H1 (cell line): ENCODE data around the gene GJB4. TPM values are rescaled to one million over a fixed set of nuclear protein-coding genes. Genes with fewer than 3 reads are reported as not detected.

Source experiments
- CTCF ChIA-PET: fragments of 300-600 bp; sonication (Branson Sonifier 250); formaldehyde crosslinking; loops from one replicate; lab custom pipeline; 2021; ENCODE audit not compliant: partially characterized antibody; lab: Charles Lee
- POLR2A ChIA-PET: fragments of 300-600 bp; sonication (Branson Sonifier 250); formaldehyde crosslinking; loops from one replicate; lab custom pipeline; 2021; ENCODE audit warnings: inconsistent platforms; ENCODE audit not compliant: partially characterized antibody; lab: Charles Lee
- DNase-seq, 2 experiments: peaks; one replicate each; pipeline versions ENCODE4 v3.0.0 to v3.0.0-alpha.2; 2010 to 2022; ENCODE audit warnings: low spot score in 2 of 2, low read depth in 1 of 2, mixed read lengths in 1 of 2
- FAIRE-seq: peaks from 2 replicates; lab custom pipeline; 2011; peaks lifted over from hg19 to GRCh38; lab: Jason Lieb, UNC
- H2AFZ ChIP-seq: 2 replicates; pipeline ENCODE4 v1.8.1; 2012; ENCODE audit warnings: low read length, inconsistent platforms
- H2AK5ac ChIP-seq: 2 replicates; pipeline ENCODE4 v1.6.1; 2013; ENCODE audit warnings: low read depth, low read length
- H2BK120ac ChIP-seq: replicated peaks from 2 replicates; pipeline ENCODE3; 2013; ENCODE audit warnings: low read depth, low read length, inconsistent platforms
- H2BK12ac ChIP-seq: 2 replicates; pipeline ENCODE4 v1.6.1; 2013; ENCODE audit warnings: low read depth, low read length
- H2BK15ac ChIP-seq: 2 replicates; pipeline ENCODE4 v1.6.1; 2013; ENCODE audit warnings: low read length
- H2BK20ac ChIP-seq: 2 replicates; pipeline ENCODE4 v1.6.1; 2013; ENCODE audit warnings: low read length
- H2BK5ac ChIP-seq: 2 replicates; pipeline ENCODE4 v1.6.1; 2013; ENCODE audit warnings: low read depth, low read length
- H3K14ac ChIP-seq: 2 replicates; pipeline ENCODE4 v1.6.1; 2013; ENCODE audit warnings: inconsistent platforms; ENCODE audit not compliant: insufficient read length
- H3K18ac ChIP-seq: 2 replicates; pipeline ENCODE4 v1.6.1; 2013; ENCODE audit warnings: low read length; ENCODE audit errors: extremely low read depth
- H3K23ac ChIP-seq: 2 replicates; pipeline ENCODE4 v1.6.1; 2013; ENCODE audit warnings: inconsistent platforms; ENCODE audit not compliant: insufficient read length
- H3K23me2 ChIP-seq: 2 replicates; pipeline ENCODE4 v1.6.1; 2013; ENCODE audit warnings: low read depth, low read length
- H3K27ac ChIP-seq: 2 replicates; pipeline ENCODE4 v1.6.1; 2011; ENCODE audit warnings: low read depth, low read length, inconsistent platforms
- H3K27me3 ChIP-seq, 4 experiments: replicated peaks in 1 of 4; 1 replicate in 1 of 4; 2 replicates in 3 of 4; pipeline versions ENCODE4 v1.6.1 to v1.8.1; 2011 to 2013; ENCODE audit warnings: low read length in 3 of 4, mild to moderate bottlenecking in 3 of 4, inconsistent platforms in 2 of 4, mixed read lengths in 2 of 4, moderate library complexity in 1 of 4; ENCODE audit not compliant: control insufficient read depth in 3 of 4, insufficient read depth in 3 of 4; ENCODE audit errors: extremely low read depth in 1 of 4
- H3K36me3 ChIP-seq, 4 experiments: 2 replicates each; pipeline versions ENCODE4 v1.6.1 to v1.8.1; 2011 to 2013; ENCODE audit warnings: mild to moderate bottlenecking in 4 of 4, low read length in 3 of 4, moderate library complexity in 2 of 4, control low read depth in 1 of 4, inconsistent platforms in 1 of 4; ENCODE audit not compliant: insufficient read depth in 4 of 4, control insufficient read depth in 2 of 4
- H3K4ac ChIP-seq: replicated peaks from 2 replicates; pipeline ENCODE3; 2013; ENCODE audit warnings: low read length, low read depth, mixed read lengths, inconsistent platforms; ENCODE audit not compliant: insufficient read length
- H3K4me1 ChIP-seq, 4 experiments: replicated peaks in 1 of 4; 1 replicate in 1 of 4; 2 replicates in 3 of 4; pipeline versions ENCODE4 v1.6.1 to v1.8.1; 2011 to 2013; ENCODE audit warnings: low read length in 3 of 4, inconsistent platforms in 2 of 4, mixed read lengths in 1 of 4; ENCODE audit not compliant: insufficient read depth in 4 of 4, control insufficient read depth in 3 of 4
- H3K4me2 ChIP-seq, 2 experiments: 2 replicates each; pipeline versions ENCODE4 v1.6.1 to v1.8.1; 2011 to 2013; ENCODE audit warnings: low read depth in 2 of 2, low read length in 2 of 2, control low read depth in 1 of 2, inconsistent platforms in 1 of 2, mild to moderate bottlenecking in 1 of 2; ENCODE audit not compliant: insufficient read depth in 1 of 2
- H3K4me3 ChIP-seq, 4 experiments: fragments of 200-600, 300-600 bp in 1 of 4; sonication (generic), shearing (Covaris generic), sonication (Bioruptor Twin) in 1 of 4; 2 replicates each; pipeline versions ENCODE4 v1.5.1 to v1.8.1; 2011 to 2016; ENCODE audit warnings: low read length in 4 of 4, low read depth in 3 of 4, control low read depth in 2 of 4, inconsistent platforms in 2 of 4, mild to moderate bottlenecking in 2 of 4, mixed read lengths in 1 of 4, moderate library complexity in 1 of 4; ENCODE audit not compliant: insufficient read depth in 2 of 4; ENCODE audit errors: extremely low read depth in 1 of 4
- H3K56ac ChIP-seq: replicated peaks from 2 replicates; pipeline ENCODE3; 2013; ENCODE audit warnings: low read depth, mild to moderate bottlenecking, mixed read lengths, low read length, inconsistent platforms; ENCODE audit not compliant: insufficient read length
- H3K79me1 ChIP-seq: 2 replicates; pipeline ENCODE4 v1.6.1; 2013; ENCODE audit warnings: low read depth, low read length, control low read depth
- H3K79me2 ChIP-seq, 2 experiments: 2 replicates each; pipeline versions ENCODE4 v1.6.1 to v1.8.1; 2012 to 2013; ENCODE audit warnings: low read length in 2 of 2, mild to moderate bottlenecking in 2 of 2, inconsistent platforms in 1 of 2; ENCODE audit not compliant: insufficient read depth in 2 of 2, control insufficient read depth in 1 of 2
- H3K9ac ChIP-seq, 4 experiments: replicated peaks in 1 of 4; 1 replicate in 1 of 4; 2 replicates in 3 of 4; pipeline versions ENCODE4 v1.6.1 to v1.8.1; 2011 to 2013; ENCODE audit warnings: low read depth in 3 of 4, low read length in 3 of 4, control low read depth in 2 of 4, mild to moderate bottlenecking in 2 of 4, moderate library complexity in 2 of 4, inconsistent platforms in 1 of 4; ENCODE audit errors: extremely low read depth in 1 of 4
- H3K9me3 ChIP-seq, 2 experiments: 2 replicates each; pipeline versions ENCODE4 v1.6.1 to v1.8.1; 2012 to 2013; ENCODE audit warnings: mild to moderate bottlenecking in 2 of 2, moderate library complexity in 2 of 2, control low read depth in 1 of 2, inconsistent platforms in 1 of 2, low read depth in 1 of 2, low read length in 1 of 2, mixed read lengths in 1 of 2; ENCODE audit not compliant: insufficient read depth in 2 of 2
- H4K20me1 ChIP-seq, 2 experiments: replicated peaks in 1 of 2; 2 replicates each; pipeline versions ENCODE3 to v1.8.1; 2011 to 2013; ENCODE audit warnings: inconsistent platforms in 2 of 2, low read length in 2 of 2, mild to moderate bottlenecking in 1 of 2; ENCODE audit not compliant: insufficient read depth in 2 of 2, control insufficient read depth in 1 of 2
- H4K5ac ChIP-seq: 2 replicates; pipeline ENCODE4 v1.6.1; 2013; ENCODE audit warnings: low read length, low read depth, mixed read lengths, inconsistent platforms; ENCODE audit not compliant: insufficient read length
- H4K8ac ChIP-seq: 2 replicates; pipeline ENCODE4 v1.8.0; 2013; ENCODE audit warnings: mild to moderate bottlenecking, moderate library complexity, low read length, inconsistent platforms; ENCODE audit not compliant: insufficient read depth; ENCODE audit errors: extremely low read depth
- H4K91ac ChIP-seq: replicated peaks from 2 replicates; pipeline ENCODE3; 2013; ENCODE audit warnings: low read length, mixed read lengths, inconsistent platforms; ENCODE audit not compliant: insufficient read length
- BACH1 ChIP-seq: IDR thresholded peaks from 2 replicates; pipeline ENCODE4 v1.6.1; 2012; ENCODE audit warnings: low read length, improper control_type of control experiment
- BCL11A ChIP-seq, 2 experiments: IDR thresholded peaks; one replicate each; pipeline ENCODE4 v1.6.1; 2011; ENCODE audit warnings: low read depth in 2 of 2, low read length in 2 of 2, mild to moderate bottlenecking in 2 of 2
- HDAC6 ChIP-seq: IDR thresholded peaks from one replicate; pipeline ENCODE4 v1.7.1; 2012; ENCODE audit warnings: low read depth, mild to moderate bottlenecking, inconsistent platforms, low read length, moderate library complexity
- JUN ChIP-seq: IDR thresholded peaks from 2 replicates; pipeline ENCODE4 v1.6.1; 2011; ENCODE audit warnings: low read depth, mild to moderate bottlenecking, improper control_type of control experiment, low read length
- RFX5 ChIP-seq: IDR thresholded peaks from 2 replicates; pipeline ENCODE4 v1.6.1; 2011; ENCODE audit warnings: low read depth, low read length, improper control_type of control experiment, borderline replicate concordance
- SAP30 ChIP-seq: fragments of 300-600 bp; sonication (generic); IDR thresholded peaks from 2 replicates; pipeline ENCODE4 v1.7.1; 2012; ENCODE audit warnings: low read length, moderate library complexity, mild to moderate bottlenecking, inconsistent platforms; ENCODE audit not compliant: insufficient read depth, insufficient replicate concordance
- SP1 ChIP-seq: IDR thresholded peaks from 2 replicates; pipeline ENCODE4 v1.6.1; 2011; ENCODE audit warnings: low read depth, low read length
- SUZ12 ChIP-seq: fragments of 200-600 bp; sonication (generic); IDR thresholded peaks from 2 replicates; pipeline ENCODE4 v1.6.1; 2012; ENCODE audit warnings: mild to moderate bottlenecking, inconsistent platforms, low read length, moderate library complexity, mixed read lengths
- WGBS, 2 experiments: shearing (Covaris generic) in 1 of 2; methylation state at CpG; one replicate each; pipeline versions ENCODE4 v1.1.6 to v1.1.7; 2013 to 2015; ENCODE audit warnings: low lambda C conversion rate in 2 of 2, mixed read lengths in 2 of 2, inconsistent platforms in 1 of 2, low coverage in 1 of 2, missing lambda C conversion rate in 1 of 2; ENCODE audit not compliant: insufficient replicate concordance in 2 of 2, insufficient coverage in 1 of 2, insufficient read length in 1 of 2; ENCODE audit errors: extremely low coverage in 1 of 2, missing lambda C conversion rate in 1 of 2; 5-methylcytosine and 5-hydroxymethylcytosine counted together
- polyA plus RNA-seq, 7 experiments: library from polyadenylated mRNA; depleted of rRNA in 3 of 7; stranded (reverse) in 5 of 7; unstranded in 2 of 7; fragments of >200 nt in 5 of 7; fragments of 200-250 nt in 2 of 7; gene quantifications; 1 replicate in 5 of 7; 2 replicates in 1 of 7; 4 replicates in 1 of 7; pipeline versions ENCODE4 v1.2.1 to v1.2.3, GENCODE V29; 2011 to 2013; ENCODE audit warnings: missing spikeins in 2 of 7, mixed read lengths in 2 of 7
- total RNA-seq: library from RNA; stranded (reverse); fragmentation: NEBNext Ultra II Directional; extraction: Animal tissue kit (Norgen Biotek cat#: 25700); gene quantifications from 2 replicates; pipeline ENCODE4 v1.2.1, GENCODE V29; 2021
- TF ChIP-seq, protein P1 (sequence below): IDR thresholded peaks from 2 replicates; pipeline ENCODE4 v1.6.1; 2011; ENCODE audit warnings: low read length, improper control_type of control experiment
- TF ChIP-seq, protein P2 (sequence below): IDR thresholded peaks from 2 replicates; pipeline ENCODE4 v1.6.1; 2012; ENCODE audit warnings: low read length, inconsistent platforms

Gene GJB4
- total and polyA plus RNA-seq, 2 of the 8 experiments (the other 6 are each of a cell fraction or from before 2014, with no cell fraction given): 0.20 to 0.41 TPM

DNA sequence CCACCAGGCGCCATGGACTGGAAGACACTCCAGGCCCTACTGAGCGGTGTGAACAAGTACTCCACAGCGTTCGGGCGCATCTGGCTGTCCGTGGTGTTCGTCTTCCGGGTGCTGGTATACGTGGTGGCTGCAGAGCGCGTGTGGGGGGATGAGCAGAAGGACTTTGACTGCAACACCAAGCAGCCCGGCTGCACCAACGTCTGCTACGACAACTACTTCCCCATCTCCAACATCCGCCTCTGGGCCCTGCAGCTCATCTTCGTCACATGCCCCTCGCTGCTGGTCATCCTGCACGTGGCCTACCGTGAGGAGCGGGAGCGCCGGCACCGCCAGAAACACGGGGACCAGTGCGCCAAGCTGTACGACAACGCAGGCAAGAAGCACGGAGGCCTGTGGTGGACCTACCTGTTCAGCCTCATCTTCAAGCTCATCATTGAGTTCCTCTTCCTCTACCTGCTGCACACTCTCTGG, 25.2 kb downstream of the GJB4 start:
- no peak overlapping the region for H3K27ac ChIP-seq
- no peak overlapping the region; the same call in 1 of the 2 replicates for H4K8ac ChIP-seq
- H3K14ac ChIP-seq: no peak overlapping the region
- no peak overlapping the region for H2BK5ac ChIP-seq
- no peak overlapping the region for H2BK20ac ChIP-seq
- H3K4me2 ChIP-seq: no peak overlapping the region
- H3K9ac ChIP-seq: no peak overlapping the region
- H3K4ac ChIP-seq: no peak overlapping the region
- H3K79me1 ChIP-seq: no peaks in the 10 kb centered on the region
- H4K5ac ChIP-seq: no peak overlapping the region
- H2AK5ac ChIP-seq: no peak overlapping the region
- DNase-seq (no peak), FAIRE-seq (no peak)
- no peak overlapping the region for H3K56ac ChIP-seq
- H3K4me3 ChIP-seq: no peak overlapping the region
- H3K36me3 ChIP-seq: no peaks in the 10 kb centered on the region
- peaks cover 10% of the 10 kb centered on the region; the same call in 1 of the 2 replicates for H3K23me2 ChIP-seq
- H3K18ac ChIP-seq: no peak overlapping the region
- H3K79me2 ChIP-seq: no peaks in the 10 kb centered on the region
- H2BK12ac ChIP-seq: no peak overlapping the region
- H3K27me3 ChIP-seq: peaks cover 0 to 21% (median 10%) of the 10 kb centered on the region in 4 experiments; a peak in 5 of 7 replicates
- H2AFZ ChIP-seq: no peak overlapping the region
- no peak overlapping the region for H3K23ac ChIP-seq
- WGBS, 2 experiments: 94% methylated on average over 28 of the region's 28 CpGs; no CpG with 5 or more reads in 1 of the 2 experiments
- H4K20me1 ChIP-seq: no peaks in the 10 kb centered on the region
- H4K91ac ChIP-seq: no peak overlapping the region
- H2BK120ac ChIP-seq: no peak overlapping the region
- peaks cover 0 to 14% (median 5%) of the 10 kb centered on the region in 4 experiments; a peak in 4 of 7 replicates for H3K4me1 ChIP-seq
- POLR2A ChIA-PET: interaction anchor here (1.1 kb wide), 1 partner anchor 68 kb away, joined by 3 read pairs; no protein-coding TSS in a partner anchor
- H3K9me3 ChIP-seq: no peaks in the 10 kb centered on the region
- CTCF ChIA-PET: interaction anchor here (0.6 to 1.5 kb wide), 7 partner anchors 24 to 99 kb away, joined by 3 to 5 read pairs (median 3); no protein-coding TSS in a partner anchor
- no peak overlapping the region for H2BK15ac ChIP-seq
- TF ChIP-seq, protein P1, sequence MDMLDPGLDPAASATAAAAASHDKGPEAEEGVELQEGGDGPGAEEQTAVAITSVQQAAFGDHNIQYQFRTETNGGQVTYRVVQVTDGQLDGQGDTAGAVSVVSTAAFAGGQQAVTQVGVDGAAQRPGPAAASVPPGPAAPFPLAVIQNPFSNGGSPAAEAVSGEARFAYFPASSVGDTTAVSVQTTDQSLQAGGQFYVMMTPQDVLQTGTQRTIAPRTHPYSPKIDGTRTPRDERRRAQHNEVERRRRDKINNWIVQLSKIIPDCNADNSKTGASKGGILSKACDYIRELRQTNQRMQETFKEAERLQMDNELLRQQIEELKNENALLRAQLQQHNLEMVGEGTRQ: no peak
- no peak for TF ChIP-seq SAP30
- TF ChIP-seq, protein P2, sequence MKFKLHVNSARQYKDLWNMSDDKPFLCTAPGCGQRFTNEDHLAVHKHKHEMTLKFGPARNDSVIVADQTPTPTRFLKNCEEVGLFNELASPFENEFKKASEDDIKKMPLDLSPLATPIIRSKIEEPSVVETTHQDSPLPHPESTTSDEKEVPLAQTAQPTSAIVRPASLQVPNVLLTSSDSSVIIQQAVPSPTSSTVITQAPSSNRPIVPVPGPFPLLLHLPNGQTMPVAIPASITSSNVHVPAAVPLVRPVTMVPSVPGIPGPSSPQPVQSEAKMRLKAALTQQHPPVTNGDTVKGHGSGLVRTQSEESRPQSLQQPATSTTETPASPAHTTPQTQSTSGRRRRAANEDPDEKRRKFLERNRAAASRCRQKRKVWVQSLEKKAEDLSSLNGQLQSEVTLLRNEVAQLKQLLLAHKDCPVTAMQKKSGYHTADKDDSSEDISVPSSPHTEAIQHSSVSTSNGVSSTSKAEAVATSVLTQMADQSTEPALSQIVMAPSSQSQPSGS: no peak
- TF ChIP-seq BCL11A (IDR thresholded peaks at IDR 0.05; ENCODE audit: low read depth in 2 of 2, low read length in 2 of 2): no peak
- no peak for TF ChIP-seq BACH1
- no peak for TF ChIP-seq RFX5
- no peak for TF ChIP-seq HDAC6
- no peak for TF ChIP-seq JUN
- TF ChIP-seq SP1: no peak
- no peak for TF ChIP-seq SUZ12
